Neural cell (in vitro differentiated cells): ENCODE data around the gene TBC1D5.

Source experiments
- CTCF ChIP-seq: fragments of 450-650 bp; IDR thresholded peaks from 2 replicates; pipeline ENCODE4 v1.5.1; 2014; ENCODE audit warnings: antibody characterized with exemption, mild to moderate bottlenecking, moderate library complexity; ENCODE audit not compliant: poor library complexity, severe bottlenecking
- MXI1 ChIP-seq: fragments of 450-650 bp; conservative IDR thresholded peaks from 2 replicates; pipeline ENCODE4 v1.6.1; 2014; ENCODE audit warnings: antibody characterized with exemption, mild to moderate bottlenecking; ENCODE audit not compliant: poor library complexity, severe bottlenecking
- TAF1 ChIP-seq: IDR thresholded peaks from 2 replicates; pipeline ENCODE4 v1.6.1; 2012; ENCODE audit warnings: low read depth

GRCh38 chr3:17188378-17188777, 554.1 kb downstream of the TBC1D5 start:
- no peak for TF ChIP-seq MXI1
- TF ChIP-seq CTCF = no peak
- no peak for TF ChIP-seq TAF1
